Memory B cell (primary cell): ENCODE data around the gene KISS1R.
"Not testable (repeated sequence)": the region's sequence is repeated elsewhere in the genome, so short reads cannot be mapped to it uniquely, and the experiment has no call there.

ENCODE experiments used
- ATAC-seq: fragments of 150-1000 bp; cut with Tn5 transposase; 2 replicates; pipeline ENCODE4 v1.10.0; 2021; ENCODE audit warnings: low read depth, mild to moderate bottlenecking, moderate library complexity
- DNase-seq, 2 donors: peaks; one replicate each; pipeline ENCODE4 v3.0.0; 2022; ENCODE audit warnings: low spot score in 2 of 2
- H3K27ac Mint-ChIP-seq: one replicate; pipeline ENCODE4 v1.8.0; 2022; ENCODE audit warnings: mild to moderate bottlenecking, moderate library complexity, mixed read lengths
- H3K27me3 Mint-ChIP-seq: one replicate; pipeline ENCODE4 v1.8.0; 2022; ENCODE audit warnings: mixed read lengths
- H3K36me3 Mint-ChIP-seq: one replicate; pipeline ENCODE4 v1.8.0; 2022; ENCODE audit warnings: mild to moderate bottlenecking, mixed read lengths
- H3K4me1 Mint-ChIP-seq: one replicate; pipeline ENCODE4 v1.8.0; 2022; ENCODE audit warnings: mixed read lengths
- H3K4me3 Mint-ChIP-seq: one replicate; pipeline ENCODE4 v1.8.0; 2022; ENCODE audit warnings: mild to moderate bottlenecking, moderate library complexity, mixed read lengths
- H3K9me3 Mint-ChIP-seq: one replicate; pipeline ENCODE4 v1.8.0; 2022; ENCODE audit warnings: mixed read lengths

KISS1R gene

GRCh38 chr19:876780-877314 is 40.3 kb upstream of the KISS1R start:
- no peak for ATAC-seq
- H3K4me1 Mint-ChIP-seq: peaks cover 17% of the 10 kb centered on the region
- H3K9me3 Mint-ChIP-seq: no peaks in the 10 kb centered on the region
- H3K27me3 Mint-ChIP-seq: no peaks in the 10 kb centered on the region
- H3K4me3 Mint-ChIP-seq: no peak overlapping the region
- peaks cover 8% of the 10 kb centered on the region for H3K36me3 Mint-ChIP-seq
- DNase-seq: no peak
- H3K27ac Mint-ChIP-seq: no peak overlapping the region

DNA sequence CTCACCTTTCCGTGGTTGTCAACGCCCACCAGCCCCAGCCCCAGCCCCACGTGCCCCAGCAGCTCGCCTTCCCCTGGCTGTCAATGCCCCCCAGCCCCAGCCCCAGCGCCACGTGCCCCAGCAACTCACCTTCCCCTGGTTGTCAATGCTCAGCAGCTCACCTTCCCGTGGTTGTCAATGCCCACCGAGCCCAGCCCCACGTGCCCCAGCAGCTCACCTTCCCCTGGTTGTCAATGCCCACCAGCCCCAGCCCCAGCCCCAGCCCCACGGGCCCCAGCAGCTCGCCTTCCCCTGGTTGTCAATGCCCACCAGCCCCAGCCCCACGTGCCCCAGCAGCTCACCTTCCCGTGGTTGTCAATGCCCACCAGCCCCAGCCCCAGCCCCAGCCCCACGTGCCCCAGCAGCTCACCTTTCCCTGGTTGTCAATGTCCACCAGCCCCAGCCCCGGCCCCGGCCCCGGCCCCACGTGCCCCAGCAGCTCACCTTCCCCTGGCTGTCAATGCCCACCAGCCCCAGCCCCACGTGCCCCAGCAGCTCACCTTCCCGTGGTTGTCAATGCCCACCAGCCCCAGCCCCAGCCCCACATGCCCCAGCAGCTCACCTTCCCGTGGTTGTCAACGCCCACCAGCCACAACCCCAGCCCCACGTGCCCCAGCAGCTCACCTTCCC is 39.0 kb upstream of the KISS1R start:
- DNase-seq, H3K36me3 Mint-ChIP-seq, H3K27ac Mint-ChIP-seq, H3K27me3 Mint-ChIP-seq, ATAC-seq, H3K4me3 Mint-ChIP-seq, H3K9me3 Mint-ChIP-seq, H3K4me1 Mint-ChIP-seq: not testable (repeated sequence)

DNA sequence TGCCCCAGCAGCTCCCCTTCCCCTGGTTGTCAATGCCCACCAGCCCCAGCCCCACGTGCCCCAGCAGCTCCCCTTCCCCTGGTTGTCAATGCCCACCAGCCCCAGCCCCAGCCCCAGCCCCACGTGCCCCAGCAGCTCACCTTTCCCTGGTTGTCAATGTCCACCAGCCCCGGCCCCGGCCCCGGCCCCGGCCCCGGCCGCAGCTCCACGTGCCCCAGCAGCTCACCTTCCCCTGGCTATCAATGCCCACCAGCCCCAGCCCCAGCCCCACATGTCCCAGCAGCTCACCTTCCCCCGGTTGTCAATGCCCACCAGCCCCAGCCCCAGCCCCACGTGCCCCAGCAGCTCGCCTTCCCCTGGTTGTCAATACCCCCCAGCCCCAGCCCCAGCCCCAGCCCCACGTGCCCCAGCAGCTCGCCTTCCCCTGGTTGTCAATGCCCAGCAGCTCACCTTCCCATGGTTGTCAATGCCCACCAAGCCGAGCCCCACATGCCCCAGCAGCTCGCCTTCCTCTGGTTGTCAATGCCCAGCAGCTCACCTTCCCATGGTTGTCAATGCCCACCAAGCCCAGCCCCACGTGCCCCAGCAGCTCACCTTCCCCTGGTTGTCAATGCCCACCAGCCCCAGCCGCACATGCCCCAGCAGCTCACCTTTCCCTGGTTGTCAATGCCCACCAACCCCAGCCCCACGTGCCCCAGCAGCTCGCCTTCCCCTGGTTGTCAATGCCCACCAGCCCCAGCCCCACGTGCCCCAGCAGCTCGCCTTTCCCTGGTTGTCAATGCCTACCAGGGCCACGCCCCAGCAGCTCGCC is 38.2 kb upstream of the KISS1R start:
- not testable (repeated sequence) for DNase-seq, ATAC-seq, H3K27me3 Mint-ChIP-seq, H3K9me3 Mint-ChIP-seq, H3K36me3 Mint-ChIP-seq, H3K4me1 Mint-ChIP-seq, H3K4me3 Mint-ChIP-seq
- peak overlapping the region; percentile 75 for H3K27ac Mint-ChIP-seq

GRCh38 chr19:879711-880438 is 37.3 kb upstream of the KISS1R start:
- DNase-seq: no peak
- Mint-ChIP-seq H3K36me3 (peaks cover 8% of the 10 kb centered on the region), H3K4me1 (peaks cover 9% of the 10 kb centered on the region), H3K9me3 (no peaks in the 10 kb centered on the region), H3K27me3 (no peaks in the 10 kb centered on the region), H3K4me3 (no peak overlapping the region), H3K27ac (peak overlapping the region; percentile 75)
- ATAC-seq: no peak

DNA sequence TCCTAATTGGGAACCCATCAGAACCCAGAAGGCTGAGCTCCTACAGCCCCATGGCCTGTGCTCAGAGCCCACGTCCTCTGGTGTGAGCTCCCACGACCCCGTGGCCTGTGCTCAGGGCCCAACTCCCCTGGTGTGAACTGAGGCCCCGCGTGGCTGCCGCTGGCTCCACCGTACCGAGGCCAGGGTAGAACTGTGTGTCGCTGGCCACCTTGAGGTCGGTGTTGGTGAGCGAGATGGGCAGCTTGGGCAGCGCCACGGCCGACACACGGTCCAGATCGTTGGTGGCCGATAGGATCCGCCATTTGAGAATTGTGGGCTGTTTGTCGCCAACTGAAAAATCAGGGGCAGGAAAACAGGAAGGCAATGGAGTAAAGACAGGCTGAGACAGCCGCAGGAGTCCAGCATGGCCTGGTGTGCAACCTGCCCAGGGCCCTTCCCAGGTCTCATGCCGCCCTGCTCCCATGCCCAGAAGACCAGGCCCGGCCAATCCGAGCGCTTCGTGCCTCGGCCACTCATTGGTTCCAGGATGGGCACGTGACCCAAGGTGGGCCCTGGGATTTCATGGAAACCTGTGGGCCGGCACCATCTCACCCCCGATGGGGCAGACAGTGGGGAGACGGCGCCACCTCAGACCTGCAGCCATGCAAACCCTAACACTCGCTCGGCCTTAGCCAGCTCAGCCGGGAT is 35.6 kb upstream of the KISS1R start:
- DNase-seq (no peak), ATAC-seq (no peak)
- Mint-ChIP-seq H3K4me1 (peaks cover 5% of the 10 kb centered on the region), H3K27me3 (no peaks in the 10 kb centered on the region), H3K9me3 (no peaks in the 10 kb centered on the region), H3K27ac (no peak overlapping the region), H3K36me3 (peaks cover 8% of the 10 kb centered on the region), H3K4me3 (no peak overlapping the region)

DNA sequence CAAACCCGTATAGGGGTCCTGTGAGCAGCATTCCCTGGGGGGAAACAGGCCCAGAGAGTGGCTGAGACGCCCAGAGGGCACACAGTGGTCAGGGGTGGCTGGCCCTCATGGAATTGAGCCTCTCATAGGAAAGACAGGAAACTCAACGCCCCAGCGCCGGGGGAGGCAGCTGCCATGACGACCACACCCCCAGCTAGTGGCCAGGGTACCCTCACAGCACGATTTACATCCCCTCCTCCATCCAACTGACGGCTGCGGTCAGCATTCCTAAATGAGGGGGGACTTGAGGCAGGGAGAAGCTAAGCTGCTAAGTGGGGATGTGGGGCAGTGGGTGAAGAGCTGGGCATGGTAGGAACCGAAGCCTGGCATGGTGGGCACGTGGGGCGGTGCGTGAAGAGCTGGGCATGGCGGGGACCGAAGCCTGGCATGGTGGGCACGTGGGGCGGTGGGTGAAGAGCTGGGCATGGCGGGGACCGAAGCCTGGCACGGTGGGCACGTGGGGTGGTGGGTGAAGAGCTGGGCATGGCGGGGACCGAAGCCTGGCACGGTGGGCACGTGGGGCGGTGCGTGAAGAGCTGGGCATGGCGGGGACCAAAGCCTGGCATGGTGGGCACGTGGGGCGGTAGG is 34.1 kb upstream of the KISS1R start:
- Mint-ChIP-seq H3K4me3 (no peak overlapping the region), H3K36me3 (peaks cover 8% of the 10 kb centered on the region), H3K9me3 (no peaks in the 10 kb centered on the region), H3K27me3 (no peaks in the 10 kb centered on the region), H3K27ac (no peak overlapping the region), H3K4me1 (peaks cover 5% of the 10 kb centered on the region)
- DNase-seq (no peak), ATAC-seq (no peak)

- no peak for ATAC-seq
- peaks cover 5% of the 10 kb centered on the region for H3K4me1 Mint-ChIP-seq
- no peak overlapping the region for H3K4me3 Mint-ChIP-seq
- no peak for DNase-seq
- H3K27ac Mint-ChIP-seq: no peak overlapping the region
- H3K27me3 Mint-ChIP-seq: no peaks in the 10 kb centered on the region
- H3K36me3 Mint-ChIP-seq: peaks cover 8% of the 10 kb centered on the region
- H3K9me3 Mint-ChIP-seq: no peaks in the 10 kb centered on the region
These were observed 33.4 kb upstream of the KISS1R start for GRCh38 chr19:883661-884211.

DNA sequence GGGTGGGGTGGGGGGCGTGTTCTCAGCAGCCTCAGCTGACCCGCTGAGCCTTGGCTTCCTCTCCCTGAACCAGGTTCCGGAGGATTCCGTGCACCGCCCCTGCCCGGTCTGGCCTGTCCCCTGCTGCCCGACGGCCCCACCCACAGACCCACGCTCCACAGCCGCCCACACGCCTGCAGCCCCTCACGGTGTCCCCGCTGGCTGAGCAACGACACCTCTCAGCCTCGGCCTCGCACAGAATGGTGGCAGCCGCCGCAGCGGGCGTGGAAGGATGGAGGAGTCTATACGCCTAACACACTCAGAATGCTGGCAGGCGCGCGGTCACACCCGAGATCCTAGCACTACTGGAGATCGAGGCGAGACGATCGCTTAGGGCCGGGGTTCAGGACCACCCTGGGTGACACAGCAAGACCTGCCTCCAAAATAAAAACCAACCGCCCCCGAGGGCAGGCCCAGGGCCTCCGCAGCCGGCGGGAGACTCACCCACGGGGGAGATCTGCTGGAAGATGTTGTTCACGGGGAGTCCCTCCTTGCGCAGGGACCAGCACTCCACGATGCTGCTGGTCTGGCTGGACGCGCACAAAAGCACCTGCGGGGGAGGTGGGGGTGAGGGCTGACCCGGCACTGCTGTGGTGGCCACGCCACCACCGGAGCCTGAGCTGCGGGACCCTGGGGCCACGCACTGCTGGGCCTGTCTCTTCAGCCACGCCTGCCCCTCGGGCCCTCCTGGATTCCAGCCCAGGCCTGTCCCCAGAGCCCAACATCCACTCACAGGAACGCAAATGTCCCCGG is 32.5 kb upstream of the KISS1R start:
- H3K4me3 Mint-ChIP-seq: no peak overlapping the region
- no peak overlapping the region for H3K27ac Mint-ChIP-seq
- ATAC-seq (no peak), DNase-seq (no peak)
- peaks cover 2% of the 10 kb centered on the region for H3K36me3 Mint-ChIP-seq
- H3K4me1 Mint-ChIP-seq: peaks cover 5% of the 10 kb centered on the region
- no peaks in the 10 kb centered on the region for H3K27me3 Mint-ChIP-seq
- H3K9me3 Mint-ChIP-seq: no peaks in the 10 kb centered on the region

DNA sequence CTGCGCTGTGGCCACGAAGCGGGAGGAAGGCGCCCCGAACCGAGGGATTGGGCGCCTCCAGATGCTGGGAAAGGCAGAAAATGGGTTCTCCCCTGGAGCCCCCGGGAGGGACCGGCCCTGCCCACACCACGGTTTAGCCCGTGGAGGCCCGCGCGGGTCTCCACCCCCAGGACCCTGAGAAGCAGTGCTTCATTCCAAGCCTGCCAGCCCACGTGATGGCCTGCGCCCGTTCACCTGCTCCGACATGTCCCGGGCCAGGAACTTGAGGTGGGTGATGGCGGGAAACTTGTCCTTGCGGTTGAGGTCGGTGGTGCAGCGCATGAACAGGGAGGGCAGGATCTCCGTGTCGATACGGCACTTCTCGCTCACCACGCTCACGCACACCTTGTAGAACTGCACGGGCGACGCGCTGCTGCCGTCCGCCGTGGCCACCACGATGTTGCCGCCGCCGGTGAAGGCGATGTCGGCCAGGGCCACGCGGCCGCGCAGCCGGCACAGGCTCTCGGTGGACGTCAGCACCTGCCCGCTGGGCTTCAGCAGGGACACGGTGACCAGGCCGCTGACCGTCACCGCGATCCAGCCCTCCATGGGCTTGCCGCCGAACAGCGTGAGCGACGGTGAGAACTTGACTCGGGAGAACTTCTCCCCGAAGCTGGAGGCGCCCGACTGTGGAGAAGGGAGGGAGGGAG is 31.5 kb upstream of the KISS1R start:
- Mint-ChIP-seq H3K4me3 (no peak overlapping the region), H3K9me3 (no peaks in the 10 kb centered on the region), H3K27me3 (no peaks in the 10 kb centered on the region), H3K36me3 (peaks cover 2% of the 10 kb centered on the region), H3K27ac (no peak overlapping the region), H3K4me1 (peaks cover 5% of the 10 kb centered on the region)
- no peak for DNase-seq
- no peak for ATAC-seq

DNA sequence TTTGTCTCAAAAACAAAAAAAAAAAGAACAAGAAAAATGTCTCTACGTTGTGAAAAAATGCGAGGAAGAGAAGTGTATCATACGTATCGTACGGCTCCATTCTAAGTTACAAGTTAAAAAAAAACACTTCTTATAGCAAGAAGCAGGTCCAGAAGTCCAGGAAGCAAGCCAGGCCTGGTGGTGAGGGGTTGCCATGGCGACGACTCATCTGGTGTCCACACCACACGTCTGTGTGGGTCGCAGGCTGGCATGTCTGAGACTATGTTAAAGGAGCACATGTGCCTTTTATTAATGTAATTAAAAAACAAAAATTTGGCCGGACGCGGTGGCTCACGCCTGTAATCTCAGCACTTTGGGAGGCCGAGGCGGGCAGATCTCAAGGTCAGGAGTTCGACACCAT is 30.1 kb upstream of the KISS1R start:
- Mint-ChIP-seq H3K27ac (peak overlapping the region; percentile 100), H3K4me3 (no peak overlapping the region), H3K27me3 (no peaks in the 10 kb centered on the region), H3K36me3 (peaks cover 2% of the 10 kb centered on the region), H3K9me3 (no peaks in the 10 kb centered on the region), H3K4me1 (peaks cover 11% of the 10 kb centered on the region)
- DNase-seq: no peak
- ATAC-seq: no peak

- Mint-ChIP-seq H3K4me1 (peaks cover 14% of the 10 kb centered on the region), H3K9me3 (no peaks in the 10 kb centered on the region), H3K4me3 (no peak overlapping the region), H3K27ac (peak overlapping the region; percentile 100), H3K36me3 (peaks cover 4% of the 10 kb centered on the region), H3K27me3 (no peaks in the 10 kb centered on the region)
- ATAC-seq (no peak), DNase-seq (no peak)
These were observed 29.5 kb upstream of the KISS1R start for GRCh38 chr19:887599-887998.
